ENCODE data around the gene ARL5C.

GRCh38 chr17:39138431-39139160 is 27.4 kb downstream of the ARL5C start:
- no peak for TF ChIP-seq CTCF (IDR thresholded peaks at IDR 0.05; ENCODE audit: poor library complexity)
- no peak for TF ChIP-seq EZH2phosphoT487 (IDR thresholded peaks at IDR 0.05; ENCODE audit: low read depth, severe bottlenecking, unreplicated experiment)
